Spleen (tissue), 11 donors: ENCODE data around the gene TPK1. TPM values are rescaled to one million over a fixed set of nuclear protein-coding genes. Genes with fewer than 3 reads are reported as not detected.

Source experiments
- DNase-seq: peaks from one replicate; pipeline ENCODE4 v3.0.0-alpha.2; 2020
- H3K27ac ChIP-seq, 8 donors: fragments of 200-600 bp; sonication (generic) in 7 of 8; 1 replicate in 4 of 8; 2 replicates in 4 of 8; pipeline versions ENCODE4 v1.5.0 to v1.8.0; 2016 to 2021; ENCODE audit warnings: inconsistent platforms in 4 of 8, mild to moderate bottlenecking in 4 of 8, moderate library complexity in 1 of 8
- H3K27me3 ChIP-seq, 7 donors: fragments of 200-600 bp; sonication (generic) in 6 of 7; replicated peaks in 1 of 7; 1 replicate in 4 of 7; 2 replicates in 3 of 7; pipeline versions ENCODE4 v1.5.0 to v1.8.0; 2016 to 2021; ENCODE audit warnings: inconsistent platforms in 3 of 7, mild to moderate bottlenecking in 1 of 7
- H3K36me3 ChIP-seq, 6 donors: fragments of 200-600 bp; sonication (generic) in 5 of 6; 1 replicate in 4 of 6; 2 replicates in 2 of 6; pipeline versions ENCODE4 v1.5.0 to v1.8.0; 2016 to 2021; ENCODE audit warnings: inconsistent platforms in 2 of 6
- H3K4me1 ChIP-seq, 6 donors: fragments of 200-600 bp; sonication (generic) in 5 of 6; 1 replicate in 3 of 6; 2 replicates in 3 of 6; pipeline versions ENCODE4 v1.5.0 to v1.8.0; 2016 to 2021; ENCODE audit warnings: inconsistent platforms in 3 of 6
- H3K4me3 ChIP-seq, 8 donors: fragments of 200-600 bp; sonication (generic) in 7 of 8; 1 replicate in 4 of 8; 2 replicates in 4 of 8; pipeline versions ENCODE4 v1.5.0 to v1.8.0; 2016 to 2021; ENCODE audit warnings: inconsistent platforms in 4 of 8, mild to moderate bottlenecking in 4 of 8, moderate library complexity in 2 of 8
- H3K9me3 ChIP-seq, 8 donors: fragments of 200-600 bp; sonication (generic) in 7 of 8; 1 replicate in 4 of 8; 2 replicates in 4 of 8; pipeline versions ENCODE4 v1.5.0 to v1.8.0; 2016 to 2021; ENCODE audit warnings: inconsistent platforms in 4 of 8
- CTCF ChIP-seq, 11 experiments: fragments of 200-600 bp in 7 of 11; fragments of 450-650 bp in 4 of 11; sonication (generic) in 4 of 11; IDR thresholded peaks in 8 of 11; conservative IDR thresholded peaks in 3 of 11; 1 replicate in 7 of 11; 2 replicates in 4 of 11; pipeline versions ENCODE4 v1.4.0 to v1.8.0; 2016 to 2021; ENCODE audit warnings: antibody characterized with exemption in 11 of 11, inconsistent platforms in 4 of 11, mild to moderate bottlenecking in 1 of 11
- POLR2A ChIP-seq, 3 donors: fragments of 450-650 bp; IDR thresholded peaks; one replicate each; pipeline ENCODE4 v1.5.1; 2017; ENCODE audit warnings: antibody characterized with exemption in 3 of 3, mild to moderate bottlenecking in 1 of 3
- POLR2AphosphoS5 ChIP-seq, 3 donors: sonication (generic); formaldehyde crosslinking; IDR thresholded peaks; one replicate each; pipeline ENCODE4 v1.5.1; 2017; ENCODE audit warnings: antibody characterized with exemption in 3 of 3
- WGBS, 5 donors: extraction: QIAGEN DNeasy Blood & Tissue Kit in 3 of 5; methylation state at CpG; one replicate each; pipeline versions ENCODE4 v1.1.5 to v1.1.7; 2013 to 2018; 5-methylcytosine and 5-hydroxymethylcytosine counted together
- intact Hi-C: fragments of 100-400 bp; cut with DNase I; formaldehyde crosslinking; loops from one replicate; pipeline ENCODE4 v1.15.0; 2023; ENCODE audit warnings: low total_unique reads
- polyA plus RNA-seq, 3 donors: library from polyadenylated mRNA; stranded (reverse); fragments of 200-250 nt; gene quantifications; one replicate each; pipeline ENCODE4 v1.2.1, GENCODE V29; 2013
- total RNA-seq, 7 donors: library from RNA; depleted of rRNA in 3 of 7; stranded (reverse); fragments of >200 nt in 3 of 7; fragmentation: NEBNext Ultra II Directional in 4 of 7; extraction: Animal tissue kit (Norgen Biotek cat#: 25700) in 4 of 7; gene quantifications; one replicate each; pipeline versions ENCODE4 v1.1.0 to v1.2.1, GENCODE V29; 2016 to 2021
- donor health status: healthy with polysubstance abuse.
- donor health status: DM: no; HTN: no; CAD: no; lungs with moderate emphysema.
- donor health status: DM: no; HTN: no; CAD: no.
- donor health status: Bipolar disorder and iron deficiency.
- donor health status: healthy.
- donor health status: DM: no; HTN: no; CAD: no.
- donor health status: DM: yes; HTN: yes; CAD: no.

Gene TPK1
- total and polyA plus RNA-seq, 10 donors, result 8.9 to 30.2 (median 17.8) TPM

- H3K9me3 ChIP-seq, result no peaks in the 10 kb centered on the region
- H3K36me3 ChIP-seq, result no peaks in the 10 kb centered on the region
- no peak for DNase-seq
- no peak overlapping the region for H3K27ac ChIP-seq
- H3K27me3 ChIP-seq, result no peaks in the 10 kb centered on the region
- no peak overlapping the region for H3K4me3 ChIP-seq
- peaks cover 7 to 79% (median 35%) of the 10 kb centered on the region in 6 donors for H3K4me1 ChIP-seq
- intact Hi-C loops, result no loop called here
- TF ChIP-seq POLR2AphosphoS5 (IDR thresholded peaks at IDR 0.05) (no peak), POLR2A (IDR thresholded peaks at IDR 0.05) (no peak), CTCF (IDR thresholded peaks at IDR 0.05 in 8 of 11, conservative IDR thresholded peaks at IDR 0.05 in 3 of 11) (no peak)
These were observed 15.3 kb downstream of the TPK1 start for GRCh38 chr7:144820552-144820951.

DNA sequence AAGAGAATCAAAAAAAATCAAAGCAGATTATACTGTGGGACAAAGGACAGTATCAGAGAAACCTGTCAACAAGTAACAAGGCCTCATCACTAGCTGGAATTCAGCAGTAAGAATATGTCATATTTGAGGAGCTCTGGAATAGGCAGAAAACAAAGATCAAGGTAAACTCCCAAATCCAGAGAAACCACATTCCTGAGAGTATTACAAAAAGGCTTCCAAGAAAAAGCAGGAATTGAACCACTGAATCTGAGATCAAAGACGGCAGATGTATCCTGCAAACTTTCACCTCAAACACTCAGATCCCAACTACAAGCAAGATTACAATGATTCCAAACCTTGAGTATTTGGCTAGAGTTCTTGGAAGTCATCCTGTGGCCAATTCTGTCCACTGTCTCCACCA, 16.3 kb downstream of the TPK1 start:
- peaks cover 0 to 69% (median 27%) of the 10 kb centered on the region in 6 donors for H3K4me1 ChIP-seq
- intact Hi-C loops, result no loop called here
- WGBS, 5 donors, result 81 to 96% (median 92%) methylated on average over 1 of the region's 1 CpG

GRCh38 chr7:144818511-144818910, 17.3 kb downstream of the TPK1 start:
- peak overlapping the region in 6 of 8 donors; percentile 7 to 74 (median 46) for H3K27ac ChIP-seq
- no peaks in the 10 kb centered on the region for H3K27me3 ChIP-seq
- DNase-seq, result no peak
- 26 to 33% (median 31%) methylated on average over 4 of the region's 4 CpGs for WGBS, 5 donors
- no peaks in the 10 kb centered on the region for H3K36me3 ChIP-seq
- H3K9me3 ChIP-seq, result no peaks in the 10 kb centered on the region
- TF ChIP-seq POLR2AphosphoS5 (IDR thresholded peaks at IDR 0.05) (peak in 1 of 3 donors; percentile 87), POLR2A (IDR thresholded peaks at IDR 0.05) (no peak)
- intact Hi-C loops, result no loop called here
- peaks cover 0 to 62% (median 28%) of the 10 kb centered on the region in 6 donors for H3K4me1 ChIP-seq
- peak overlapping the region in 1 of 8 donors; percentile 10 for H3K4me3 ChIP-seq

More for the DNA sequence above, 16.3 kb downstream of the TPK1 start:
- TF ChIP-seq POLR2AphosphoS5 (IDR thresholded peaks at IDR 0.05), result no peak
- TF ChIP-seq POLR2A (IDR thresholded peaks at IDR 0.05), result no peak
- TF ChIP-seq CTCF (IDR thresholded peaks at IDR 0.05 in 8 of 11, conservative IDR thresholded peaks at IDR 0.05 in 3 of 11), result no peak
- DNase-seq, result no peak
- Histone ChIP-seq H3K27me3 (no peaks in the 10 kb centered on the region), H3K36me3 (no peaks in the 10 kb centered on the region), H3K27ac (no peak overlapping the region), H3K9me3 (no peaks in the 10 kb centered on the region), H3K4me3 (no peak overlapping the region)

DNA sequence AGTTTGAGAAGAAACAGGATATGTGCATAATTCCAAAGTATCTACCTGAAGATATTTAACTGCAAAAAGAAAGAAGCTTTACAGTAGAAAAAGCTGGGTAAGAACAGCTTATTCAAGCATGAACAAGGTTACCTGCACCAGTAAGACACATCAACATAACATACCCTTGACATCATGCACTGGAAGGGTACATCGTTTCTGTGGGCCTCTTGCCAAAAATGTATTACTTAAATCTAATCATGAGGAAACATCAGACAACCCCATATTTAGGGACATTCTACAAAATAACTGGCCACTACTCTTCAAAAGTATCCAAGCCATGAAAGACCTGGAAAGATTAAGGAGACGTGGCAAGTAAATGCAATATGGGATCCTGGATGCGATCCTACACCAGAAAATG, 18.9 kb downstream of the TPK1 start:
- H3K27ac ChIP-seq, result no peak overlapping the region
- DNase-seq, result no peak
- no peaks in the 10 kb centered on the region for H3K27me3 ChIP-seq
- H3K9me3 ChIP-seq, result no peaks in the 10 kb centered on the region
- 75 to 81% (median 79%) methylated on average over 3 of the region's 3 CpGs for WGBS, 5 donors
- H3K4me1 ChIP-seq, result peaks cover 10 to 72% (median 43%) of the 10 kb centered on the region in 6 donors
- no peak overlapping the region for H3K4me3 ChIP-seq
- no peaks in the 10 kb centered on the region for H3K36me3 ChIP-seq
- intact Hi-C loops, result no loop called here
- TF ChIP-seq POLR2AphosphoS5 (IDR thresholded peaks at IDR 0.05), result no peak
- TF ChIP-seq CTCF (IDR thresholded peaks at IDR 0.05 in 8 of 11, conservative IDR thresholded peaks at IDR 0.05 in 3 of 11), result no peak
- TF ChIP-seq POLR2A (IDR thresholded peaks at IDR 0.05), result no peak

GRCh38 chr7:144814299-144814698, 21.6 kb downstream of the TPK1 start:
- Histone ChIP-seq H3K36me3 (no peaks in the 10 kb centered on the region), H3K27ac (no peak overlapping the region), H3K4me1 (peaks cover 10 to 54% (median 36%) of the 10 kb centered on the region in 6 donors), H3K27me3 (no peaks in the 10 kb centered on the region), H3K4me3 (no peak overlapping the region), H3K9me3 (no peaks in the 10 kb centered on the region)
- WGBS, 5 donors, result 64 to 86% (median 76%) methylated on average over 1 of the region's 1 CpG
- intact Hi-C loops, result no loop called here
- TF ChIP-seq CTCF (IDR thresholded peaks at IDR 0.05 in 8 of 11, conservative IDR thresholded peaks at IDR 0.05 in 3 of 11) (no peak), POLR2A (IDR thresholded peaks at IDR 0.05) (no peak), POLR2AphosphoS5 (IDR thresholded peaks at IDR 0.05) (no peak)
- no peak for DNase-seq
